GM23248 (cell line): ENCODE measurements around the gene TFPI. TPM values are rescaled to one million over a fixed set of nuclear protein-coding genes. Genes with fewer than 3 reads are reported as not detected.

ENCODE experiments used
- DNase-seq: peaks from one replicate; pipeline ENCODE4 v3.0.0-alpha.2; 2015
- H2AFZ ChIP-seq: fragments of 200-600 bp; sonication (generic); 2 replicates; pipeline ENCODE4 v1.6.1; 2016; ENCODE audit warnings: antibody characterized with exemption
- H3F3A ChIP-seq: fragments of 200-600 bp; sonication (generic); 2 replicates; pipeline ENCODE4 v1.6.1; 2016; ENCODE audit warnings: mild to moderate bottlenecking, antibody characterized with exemption, mixed run types; ENCODE audit not compliant: insufficient read depth
- H3K27ac ChIP-seq: fragments of 200-600 bp; sonication (generic); 2 replicates; pipeline ENCODE4 v1.5.1; 2016; ENCODE audit warnings: mild to moderate bottlenecking
- H3K27me3 ChIP-seq: fragments of 200-600 bp; sonication (generic); replicated peaks from 2 replicates; pipeline ENCODE4 v1.6.1; 2016; ENCODE audit warnings: mild to moderate bottlenecking; ENCODE audit not compliant: insufficient read depth
- H3K36me3 ChIP-seq: fragments of 200-600 bp; sonication (generic); 2 replicates; pipeline ENCODE4 v1.6.1; 2016; ENCODE audit warnings: low read depth, mild to moderate bottlenecking
- H3K4me1 ChIP-seq: fragments of 200-600 bp; sonication (generic); 2 replicates; pipeline ENCODE4 v1.6.1; 2016; ENCODE audit warnings: mild to moderate bottlenecking; ENCODE audit not compliant: insufficient read depth
- H3K4me2 ChIP-seq: fragments of 200-600 bp; sonication (generic); one replicate; pipeline ENCODE4 v1.6.1; 2016; ENCODE audit warnings: mild to moderate bottlenecking; ENCODE audit not compliant: unreplicated experiment
- H3K4me3 ChIP-seq: fragments of 200-600 bp; sonication (generic); 2 replicates; pipeline ENCODE4 v1.5.1; 2016; ENCODE audit warnings: mild to moderate bottlenecking
- H3K79me2 ChIP-seq: fragments of 200-600 bp; sonication (generic); 2 replicates; pipeline ENCODE4 v1.6.1; 2016; ENCODE audit warnings: mild to moderate bottlenecking; ENCODE audit not compliant: insufficient read depth
- H3K9ac ChIP-seq: fragments of 200-600 bp; sonication (generic); 2 replicates; pipeline ENCODE4 v1.6.1; 2016; ENCODE audit warnings: mild to moderate bottlenecking
- H3K9me2 ChIP-seq: fragments of 200-600 bp; sonication (generic); 2 replicates; pipeline ENCODE4 v1.6.1; 2016; ENCODE audit warnings: mixed run types, mild to moderate bottlenecking, moderate library complexity; ENCODE audit not compliant: insufficient read depth
- H3K9me3 ChIP-seq: fragments of 200-600 bp; sonication (generic); one replicate; pipeline ENCODE4 v1.6.1; 2017; ENCODE audit warnings: low read depth
- H4K20me1 ChIP-seq: fragments of 200-600 bp; sonication (generic); 2 replicates; pipeline ENCODE4 v1.6.0; 2016; ENCODE audit not compliant: insufficient read depth
- EZH2 ChIP-seq: fragments of 200-600 bp; sonication (generic); IDR thresholded peaks from 2 replicates; pipeline ENCODE4 v1.6.1; 2018; ENCODE audit warnings: antibody characterized with exemption, mild to moderate bottlenecking; ENCODE audit not compliant: insufficient read depth, poor library complexity, severe bottlenecking
- EZH2phosphoT487 ChIP-seq: fragments of 200-600 bp; sonication (generic); IDR thresholded peaks from 2 replicates; pipeline ENCODE4 v1.6.1; 2018; ENCODE audit warnings: antibody characterized with exemption, moderate library complexity, mild to moderate bottlenecking, low read depth; ENCODE audit not compliant: insufficient read depth
- WGBS, 2 experiments: methylation state at CpG; one replicate each; pipeline ENCODE4 v1.1.6; 2015 to 2017; ENCODE audit warnings: low lambda C conversion rate in 2 of 2, low coverage in 1 of 2; ENCODE audit errors: missing lambda C conversion rate in 2 of 2; 5-methylcytosine and 5-hydroxymethylcytosine counted together
- in situ Hi-C: fragments of 300-500 bp; cut with MboI; formaldehyde crosslinking; loops from 2 replicates; pipeline ENCODE4 v1.15.0; 2020
- polyA plus RNA-seq: library from polyadenylated mRNA; unstranded; fragments of >200 nt; fragmentation: Nextera tagmentation; extraction: Ambion mirVana; gene quantifications from 2 replicates; pipeline ENCODE4 v1.2.1, GENCODE V29; 2016
- total RNA-seq: library from RNA; depleted of rRNA; stranded (reverse); fragments of >200 nt; shearing (Covaris generic); gene quantifications from 2 replicates; pipeline ENCODE4 v1.2.3, GENCODE V29; 2014

Gene TFPI
- total and polyA plus RNA-seq, 2 experiments from 2014 or later, result 48.7 to 64.4 TPM

- H3K9ac ChIP-seq, result peak overlapping the region; percentile 33
- no peaks in the 10 kb centered on the region for H3K9me2 ChIP-seq
- H3K9me3 ChIP-seq, result no peaks in the 10 kb centered on the region
- 0 out of 2 replicates have a peak overlapping the region, but pooled peaks have one; percentile 8 for H3K4me3 ChIP-seq
- no peaks in the 10 kb centered on the region for H4K20me1 ChIP-seq
- no peaks in the 10 kb centered on the region for H3K79me2 ChIP-seq
- no peak for TF ChIP-seq EZH2
- no peak for TF ChIP-seq EZH2phosphoT487
- H3K36me3 ChIP-seq, result 0 out of 2 replicates have a peak, but pooled peaks cover 3% of the 10 kb centered on the region
- peaks cover 18% of the 10 kb centered on the region for H3K4me1 ChIP-seq
- peak overlapping the region; percentile 50 for H2AFZ ChIP-seq
- WGBS, 2 experiments, result 33 to 37% methylated on average over 7 of the region's 7 CpGs
- peak overlapping the region; percentile 4 for H3K4me2 ChIP-seq
- in situ Hi-C loops, result loop anchor here (5.0 to 10.0 kb wide), 2 partner anchors 77 to 344 kb away; no protein-coding TSS in a partner anchor
- no peaks in the 10 kb centered on the region for H3F3A ChIP-seq
- peak; percentile 80 for DNase-seq
- peak overlapping the region; percentile 50 for H3K27ac ChIP-seq
- H3K27me3 ChIP-seq, result no peaks in the 10 kb centered on the region
Measured at GRCh38 chr2:187500585-187501359, 53.5 kb downstream of the TFPI start.

GRCh38 chr2:187499941-187500532, 54.2 kb downstream of the TFPI start:
- H3K9ac ChIP-seq, result no peak overlapping the region
- H3K27me3 ChIP-seq, result no peaks in the 10 kb centered on the region
- in situ Hi-C loops, result loop anchor here (5.0 to 10.0 kb wide), 2 partner anchors 77 to 345 kb away; no protein-coding TSS in a partner anchor
- WGBS, 2 experiments, result 5 to 6% methylated on average over 2 of the region's 2 CpGs
- peak overlapping the region; percentile 50 for H3K27ac ChIP-seq
- no peaks in the 10 kb centered on the region for H4K20me1 ChIP-seq
- DNase-seq, result peak; percentile 80
- H3K9me2 ChIP-seq, result no peaks in the 10 kb centered on the region
- TF ChIP-seq EZH2, result no peak
- no peak for TF ChIP-seq EZH2phosphoT487
- no peaks in the 10 kb centered on the region for H3K79me2 ChIP-seq
- H3K4me3 ChIP-seq, result no peak overlapping the region
- peaks cover 18% of the 10 kb centered on the region for H3K4me1 ChIP-seq
- no peak overlapping the region for H3K4me2 ChIP-seq
- no peaks in the 10 kb centered on the region for H3F3A ChIP-seq
- H2AFZ ChIP-seq, result no peak overlapping the region
- H3K9me3 ChIP-seq, result no peaks in the 10 kb centered on the region
- 0 out of 2 replicates have a peak, but pooled peaks cover 3% of the 10 kb centered on the region for H3K36me3 ChIP-seq

- 0 out of 2 replicates have a peak, but pooled peaks cover 3% of the 10 kb centered on the region for H3K36me3 ChIP-seq
- no peaks in the 10 kb centered on the region for H3F3A ChIP-seq
- H3K4me1 ChIP-seq, result peaks cover 18% of the 10 kb centered on the region
- H3K27me3 ChIP-seq, result no peaks in the 10 kb centered on the region
- H2AFZ ChIP-seq, result no peak overlapping the region
- no peak overlapping the region for H3K4me2 ChIP-seq
- no peaks in the 10 kb centered on the region for H3K9me3 ChIP-seq
- no peak overlapping the region for H3K9ac ChIP-seq
- TF ChIP-seq EZH2, result no peak
- no peaks in the 10 kb centered on the region for H4K20me1 ChIP-seq
- peak; percentile 42 for DNase-seq
- no peak overlapping the region for H3K27ac ChIP-seq
- no peak overlapping the region for H3K4me3 ChIP-seq
- no peaks in the 10 kb centered on the region for H3K79me2 ChIP-seq
- no peaks in the 10 kb centered on the region for H3K9me2 ChIP-seq
- WGBS, 2 experiments, result 4 to 6% methylated on average over 1 of the region's 1 CpG
- in situ Hi-C loops, result no loop called here
Measured at GRCh38 chr2:187497858-187498463, 56.3 kb downstream of the TFPI start.

GRCh38 chr2:187497140-187497539, 57.1 kb downstream of the TFPI start:
- no peaks in the 10 kb centered on the region for H4K20me1 ChIP-seq
- no peaks in the 10 kb centered on the region for H3K27me3 ChIP-seq
- no peak overlapping the region for H3K4me3 ChIP-seq
- no peaks in the 10 kb centered on the region for H3F3A ChIP-seq
- H3K4me2 ChIP-seq, result no peak overlapping the region
- TF ChIP-seq EZH2phosphoT487 (no peak), EZH2 (no peak)
- H3K4me1 ChIP-seq, result peaks cover 18% of the 10 kb centered on the region
- H3K27ac ChIP-seq, result no peak overlapping the region
- H2AFZ ChIP-seq, result no peak overlapping the region
- peaks cover 4% of the 10 kb centered on the region; the same call in 1 of the 2 replicates for H3K36me3 ChIP-seq
- WGBS, 2 experiments, result 99 to 100% methylated on average over 2 of the region's 2 CpGs
- H3K9me3 ChIP-seq, result no peaks in the 10 kb centered on the region
- H3K9me2 ChIP-seq, result no peaks in the 10 kb centered on the region
- H3K79me2 ChIP-seq, result no peaks in the 10 kb centered on the region
- in situ Hi-C loops, result no loop called here
- no peak overlapping the region for H3K9ac ChIP-seq
- DNase-seq, result no peak
